Karpas-422 (cell line): ENCODE data around the gene ALOX15B. TPM values are rescaled to one million over a fixed set of nuclear protein-coding genes. Genes with fewer than 3 reads are reported as not detected.

Experiments used
- DNase-seq: peaks from one replicate; pipeline ENCODE4 v3.0.0-alpha.2; 2015
- H2AFZ ChIP-seq: fragments of 200-600 bp; sonication (generic); 2 replicates; pipeline ENCODE4 v1.6.1; 2014; ENCODE audit warnings: antibody characterized with exemption, low read length, mixed read lengths
- H3K27ac ChIP-seq: fragments of 200-600 bp; sonication (generic); 2 replicates; pipeline ENCODE4 v1.5.1; 2014; ENCODE audit warnings: mild to moderate bottlenecking, low read length, moderate library complexity
- H3K27me3 ChIP-seq: fragments of 200-600 bp; sonication (generic); 2 replicates; pipeline ENCODE4 v1.6.1; 2014; ENCODE audit warnings: low read length, mixed read lengths
- H3K36me3 ChIP-seq: fragments of 200-600 bp; sonication (generic); 2 replicates; pipeline ENCODE4 v1.6.1; 2014; ENCODE audit warnings: low read length, mixed read lengths; ENCODE audit not compliant: insufficient read depth
- H3K4me1 ChIP-seq: fragments of 200-600 bp; sonication (generic); 2 replicates; pipeline ENCODE4 v1.6.1; 2014; ENCODE audit warnings: mild to moderate bottlenecking, low read length, mixed read lengths
- H3K4me2 ChIP-seq: fragments of 200-600 bp; sonication (generic); 2 replicates; pipeline ENCODE4 v1.6.1; 2014; ENCODE audit warnings: low read length, low read depth, mild to moderate bottlenecking; ENCODE audit not compliant: poor library complexity, severe bottlenecking
- H3K4me3 ChIP-seq: fragments of 200-600 bp; sonication (generic); 2 replicates; pipeline ENCODE4 v1.5.1; 2014; ENCODE audit warnings: mild to moderate bottlenecking, antibody characterized with exemption, low read length, mixed read lengths
- H3K79me2 ChIP-seq: fragments of 200-600 bp; sonication (generic); 2 replicates; pipeline ENCODE4 v1.6.1; 2014; ENCODE audit warnings: mild to moderate bottlenecking, low read length, mixed read lengths
- H3K9ac ChIP-seq: fragments of 200-600 bp; sonication (generic); 2 replicates; pipeline ENCODE4 v1.6.0; 2014; ENCODE audit warnings: low read length
- H3K9me2 ChIP-seq: fragments of 200-600 bp; sonication (generic), shearing (Covaris generic); replicated peaks from 2 replicates; pipeline ENCODE4 v1.6.0; 2014; ENCODE audit warnings: mild to moderate bottlenecking, low read length, moderate library complexity; ENCODE audit not compliant: insufficient read depth
- H3K9me3 ChIP-seq: fragments of 300-700, 200-600 bp; sonication (generic); 2 replicates; pipeline ENCODE4 v1.6.1; 2014; ENCODE audit warnings: low read length, mixed read lengths
- H4K20me1 ChIP-seq: fragments of 200-600 bp; sonication (generic); 2 replicates; pipeline ENCODE4 v1.6.1; 2014; ENCODE audit warnings: mild to moderate bottlenecking, antibody characterized with exemption, low read length, low read depth; ENCODE audit not compliant: insufficient read depth
- total RNA-seq: library from RNA; depleted of rRNA; stranded (reverse); fragments of >200 nt; shearing (Covaris generic); gene quantifications from 2 replicates; pipeline ENCODE4 v1.2.3, GENCODE V29; 2014; ENCODE audit warnings: low replicate concordance

Gene ALOX15B
- total RNA-seq, 1 experiment from 2014 or later: not detected

DNA sequence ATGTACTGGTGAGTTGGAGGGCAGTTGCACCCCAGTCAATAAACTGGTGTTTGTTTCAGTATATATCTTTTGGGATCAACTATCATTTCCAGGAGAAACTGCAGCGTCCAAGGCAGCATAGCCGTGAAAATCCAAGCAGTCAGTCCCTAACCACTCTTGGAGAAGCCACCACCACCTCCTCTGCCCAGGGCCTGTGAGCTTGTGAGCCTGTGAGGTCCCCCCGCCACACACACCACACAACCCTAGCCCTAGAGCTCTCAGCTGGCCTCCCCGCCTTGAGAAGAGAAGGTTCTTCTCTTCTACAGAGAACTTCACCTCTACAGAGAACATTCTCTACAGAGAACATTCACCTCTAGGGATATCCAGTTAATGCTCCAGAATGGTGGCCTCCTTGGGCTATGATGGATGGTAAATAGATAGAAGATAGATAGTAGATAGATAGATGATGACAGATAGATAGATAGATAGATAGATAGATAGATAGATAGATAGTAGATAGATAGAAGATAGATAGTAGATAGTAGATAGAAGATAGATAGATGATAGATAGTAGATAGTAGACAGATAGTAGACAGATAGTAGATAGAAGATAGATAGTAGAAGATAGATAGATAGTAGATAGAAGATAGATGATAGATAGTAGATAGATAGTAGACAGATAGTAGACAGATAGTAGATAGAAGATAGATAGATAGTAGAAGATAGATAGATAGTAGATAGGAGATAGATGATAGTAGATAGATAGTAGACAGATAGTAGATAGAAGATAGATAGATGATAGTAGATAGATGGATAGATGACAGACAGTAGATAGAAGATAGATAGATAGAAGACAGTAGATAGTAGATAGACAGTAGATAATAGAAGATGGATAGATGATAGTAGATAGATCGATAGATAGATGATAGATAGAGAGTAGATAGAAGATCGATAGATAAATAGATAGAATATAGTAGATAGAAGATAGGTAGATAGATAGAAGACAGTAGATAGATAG lies 13.7 kb downstream of the ALOX15B start:
- H3K9me3 ChIP-seq: no peaks in the 10 kb centered on the region
- DNase-seq: no peak
- no peaks in the 10 kb centered on the region for H3K36me3 ChIP-seq
- no peaks in the 10 kb centered on the region for H3K79me2 ChIP-seq
- H4K20me1 ChIP-seq: 0 out of 2 replicates have a peak, but pooled peaks cover 6% of the 10 kb centered on the region
- H3K4me2 ChIP-seq: no peak overlapping the region
- no peaks in the 10 kb centered on the region for H3K27me3 ChIP-seq
- H3K4me3 ChIP-seq: no peak overlapping the region
- no peak overlapping the region for H3K9ac ChIP-seq
- no peak overlapping the region for H2AFZ ChIP-seq
- H3K27ac ChIP-seq: no peak overlapping the region
- no peaks in the 10 kb centered on the region for H3K9me2 ChIP-seq
- peaks cover 5% of the 10 kb centered on the region for H3K4me1 ChIP-seq

DNA sequence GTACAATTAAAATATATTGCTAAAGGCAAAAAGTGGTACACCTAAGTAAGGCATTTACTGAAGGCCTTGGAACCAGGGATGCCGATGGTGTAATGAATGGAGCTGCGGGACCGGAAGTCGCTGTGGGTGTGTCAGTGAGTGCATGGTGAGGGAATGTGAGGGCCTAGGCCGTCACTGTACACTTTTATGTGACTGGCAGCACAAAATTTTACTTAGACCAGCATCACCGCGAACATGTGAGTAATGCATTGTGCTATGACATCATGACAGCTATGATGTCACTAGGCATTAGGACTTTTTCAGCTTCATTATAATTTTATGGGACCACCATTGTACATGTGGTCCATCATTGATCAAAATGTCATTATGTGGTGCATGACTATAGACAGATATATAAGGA lies 14.7 kb downstream of the ALOX15B start:
- Histone ChIP-seq H3K4me2 (no peak overlapping the region), H3K27ac (no peak overlapping the region), H3K9ac (no peak overlapping the region), H4K20me1 (0 out of 2 replicates have a peak, but pooled peaks cover 6% of the 10 kb centered on the region), H3K4me1 (peaks cover 11% of the 10 kb centered on the region), H3K9me2 (no peaks in the 10 kb centered on the region), H3K79me2 (no peaks in the 10 kb centered on the region), H2AFZ (no peak overlapping the region), H3K36me3 (no peaks in the 10 kb centered on the region), H3K4me3 (no peak overlapping the region), H3K27me3 (no peaks in the 10 kb centered on the region), H3K9me3 (no peaks in the 10 kb centered on the region)
- DNase-seq: no peak

DNA sequence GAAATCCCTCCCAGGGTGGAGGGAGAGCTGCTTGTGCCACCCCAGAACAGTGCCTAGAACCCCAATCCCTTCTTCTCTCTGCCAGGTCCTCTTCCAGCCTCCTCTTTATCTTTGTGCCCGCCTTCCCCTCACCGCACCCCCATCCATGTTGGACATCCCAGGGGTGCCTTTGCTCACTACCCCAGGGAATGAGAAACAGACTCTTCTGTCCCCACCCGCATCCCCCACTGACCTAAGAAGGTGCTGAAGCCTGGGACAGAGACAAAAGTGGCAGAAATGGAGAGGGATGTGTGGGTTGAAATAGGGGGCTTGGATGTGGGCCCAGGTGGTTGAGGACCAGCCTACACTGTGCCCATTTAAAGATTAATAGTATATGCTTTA lies 17.0 kb downstream of the ALOX15B start:
- Histone ChIP-seq H3K27ac (no peak overlapping the region), H3K27me3 (no peaks in the 10 kb centered on the region), H3K36me3 (no peaks in the 10 kb centered on the region)

DNA sequence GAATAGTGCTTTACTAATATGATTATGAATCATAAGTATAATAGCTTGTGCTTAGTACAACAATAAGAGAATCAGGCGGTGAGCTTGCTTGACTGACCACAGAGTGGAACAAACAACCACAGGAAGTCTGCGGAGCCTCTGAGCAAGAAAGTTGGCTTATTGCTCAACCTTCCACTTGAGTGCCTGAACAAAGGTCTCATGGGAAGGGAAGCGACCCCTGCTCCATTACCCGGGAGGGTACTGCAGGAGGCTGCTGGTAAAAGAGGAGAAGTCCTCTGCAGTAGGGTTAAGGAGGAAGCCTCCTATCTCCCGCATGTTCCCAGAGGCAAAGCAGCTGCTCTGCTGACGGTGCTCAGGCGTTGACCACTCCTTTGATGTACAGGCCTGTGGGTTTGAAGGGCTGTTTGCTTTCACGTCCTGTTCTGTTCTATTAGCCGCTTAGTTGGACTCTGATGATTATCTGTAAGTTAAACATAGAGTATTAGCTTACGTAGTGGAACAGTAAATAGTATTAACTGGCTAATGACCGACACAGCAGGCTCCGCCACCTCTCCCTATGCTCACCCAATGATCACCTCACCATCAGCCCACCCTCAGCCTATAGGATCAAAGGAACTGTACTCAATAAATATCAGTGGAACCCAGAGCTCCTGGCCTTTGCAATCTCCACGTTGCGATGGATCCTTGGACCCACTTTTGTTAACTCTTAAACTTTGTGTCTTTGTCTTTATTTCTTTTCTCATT lies 17.5 kb downstream of the ALOX15B start:
- Histone ChIP-seq H3K9me3 (no peaks in the 10 kb centered on the region), H3K9me2 (no peaks in the 10 kb centered on the region), H2AFZ (no peak overlapping the region), H3K4me3 (no peak overlapping the region), H3K4me1 (peaks cover 22% of the 10 kb centered on the region), H3K79me2 (no peaks in the 10 kb centered on the region), H3K4me2 (no peak overlapping the region), H3K36me3 (no peaks in the 10 kb centered on the region), H3K27ac (no peak overlapping the region), H4K20me1 (0 out of 2 replicates have a peak, but pooled peaks cover 6% of the 10 kb centered on the region), H3K27me3 (no peaks in the 10 kb centered on the region), H3K9ac (no peak overlapping the region)
- no peak for DNase-seq

More for the DNA sequence above, 17.0 kb downstream of the ALOX15B start:
- Histone ChIP-seq H3K9ac (no peak overlapping the region), H3K9me2 (no peaks in the 10 kb centered on the region), H3K9me3 (no peaks in the 10 kb centered on the region), H3K4me1 (peaks cover 16% of the 10 kb centered on the region), H2AFZ (no peak overlapping the region), H4K20me1 (0 out of 2 replicates have a peak, but pooled peaks cover 6% of the 10 kb centered on the region), H3K4me3 (no peak overlapping the region), H3K4me2 (no peak overlapping the region), H3K79me2 (no peaks in the 10 kb centered on the region)
- DNase-seq: no peak

DNA sequence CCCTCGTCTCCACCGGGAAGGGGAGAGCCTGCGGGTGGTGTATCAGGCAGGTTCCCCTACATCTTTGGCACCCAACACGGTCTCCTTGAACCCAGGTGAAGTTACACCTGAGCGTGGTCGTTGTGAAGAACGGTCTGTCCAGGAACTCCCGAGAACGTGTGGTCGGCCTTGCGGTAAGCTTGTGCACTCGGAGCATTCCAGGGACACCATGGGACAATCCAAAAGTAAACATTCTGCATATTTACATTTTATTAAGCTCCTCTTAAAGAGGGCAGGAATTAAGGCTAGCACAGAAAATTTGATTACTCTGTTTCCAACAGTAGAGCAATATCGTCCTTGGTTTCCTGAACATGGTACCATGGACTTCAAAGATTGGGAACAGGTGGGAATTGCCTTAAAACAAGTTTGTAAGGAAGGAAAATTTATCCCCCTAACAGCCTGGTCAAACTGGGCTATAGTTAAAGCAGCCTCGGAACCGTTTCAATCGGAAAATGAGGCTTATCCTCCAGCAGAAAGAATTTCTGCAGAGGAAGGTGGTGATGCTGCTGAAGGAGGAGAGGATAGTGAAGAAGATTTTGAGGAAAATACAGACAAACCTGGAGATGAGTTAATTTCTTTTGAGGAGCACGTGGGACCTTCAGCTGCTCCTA lies 18.2 kb downstream of the ALOX15B start:
- peak overlapping the region; percentile 33 for H3K9ac ChIP-seq
- peak overlapping the region; percentile 90 for H2AFZ ChIP-seq
- no peak overlapping the region for H3K27ac ChIP-seq

DNA sequence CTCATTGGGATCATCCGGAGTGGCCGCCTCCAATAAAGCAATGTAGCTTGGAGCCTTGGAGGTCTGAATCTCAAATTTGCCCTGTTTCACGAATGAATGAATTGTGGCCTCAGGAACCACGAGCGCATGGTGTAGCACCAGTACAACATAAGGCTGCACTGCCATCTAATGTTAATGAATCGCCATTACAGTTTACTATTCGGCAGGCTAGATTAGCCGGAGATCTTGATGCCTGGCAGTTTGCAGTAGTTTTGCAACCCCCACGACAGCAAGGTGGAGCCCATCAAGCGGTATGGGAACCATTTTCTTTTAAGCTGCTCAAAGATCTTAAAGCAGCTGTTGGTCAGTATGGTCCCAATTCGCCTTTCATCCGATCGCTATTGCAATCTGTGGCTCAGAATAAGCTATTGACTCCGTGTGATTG lies 18.8 kb downstream of the ALOX15B start:
- Histone ChIP-seq H3K27me3 (no peaks in the 10 kb centered on the region), H3K4me2 (peak overlapping the region; percentile 39)

More for the DNA sequence above, 18.2 kb downstream of the ALOX15B start:
- 0 out of 2 replicates have a peak, but pooled peaks cover 6% of the 10 kb centered on the region for H4K20me1 ChIP-seq
- no peak for DNase-seq
- no peaks in the 10 kb centered on the region for H3K36me3 ChIP-seq
- H3K79me2 ChIP-seq: no peaks in the 10 kb centered on the region
- no peaks in the 10 kb centered on the region for H3K27me3 ChIP-seq
- H3K4me2 ChIP-seq: peak overlapping the region; percentile 39
- no peaks in the 10 kb centered on the region for H3K9me2 ChIP-seq
- peaks cover 27% of the 10 kb centered on the region for H3K4me1 ChIP-seq
- H3K4me3 ChIP-seq: no peak overlapping the region
- no peaks in the 10 kb centered on the region for H3K9me3 ChIP-seq

DNA sequence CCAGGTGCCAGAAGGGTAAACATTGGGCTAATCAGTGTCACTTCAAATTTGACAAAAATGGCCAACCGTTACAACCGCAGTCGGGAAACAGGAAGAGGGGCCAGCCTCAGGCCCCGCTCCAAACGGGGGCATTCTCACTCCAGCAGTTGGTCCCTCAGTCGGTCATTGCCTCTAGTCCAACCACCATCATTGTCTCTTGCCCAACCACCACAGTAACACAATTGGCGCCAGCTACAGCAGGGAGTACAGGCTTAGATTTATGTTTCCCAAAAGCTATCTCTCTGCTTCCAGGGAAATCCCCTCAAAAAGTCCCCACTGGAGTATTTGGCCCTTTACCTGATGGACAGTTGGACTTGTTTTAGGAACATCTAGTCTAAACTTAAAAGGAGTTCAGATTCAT lies 20.3 kb downstream of the ALOX15B start:
- DNase-seq: no peak
- no peaks in the 10 kb centered on the region for H3K27me3 ChIP-seq
- H3K4me1 ChIP-seq: peaks cover 34% of the 10 kb centered on the region
- no peak overlapping the region for H2AFZ ChIP-seq
- no peaks in the 10 kb centered on the region for H3K9me2 ChIP-seq
- H3K9me3 ChIP-seq: no peaks in the 10 kb centered on the region
- H3K4me3 ChIP-seq: no peak overlapping the region
- H4K20me1 ChIP-seq: no peaks in the 10 kb centered on the region
- H3K36me3 ChIP-seq: no peaks in the 10 kb centered on the region
- no peak overlapping the region for H3K27ac ChIP-seq
- H3K4me2 ChIP-seq: no peak overlapping the region
- no peaks in the 10 kb centered on the region for H3K79me2 ChIP-seq
- H3K9ac ChIP-seq: no peak overlapping the region

More for the DNA sequence above, 18.8 kb downstream of the ALOX15B start:
- 0 out of 2 replicates have a peak, but pooled peaks cover 6% of the 10 kb centered on the region for H4K20me1 ChIP-seq
- DNase-seq: peak; percentile 94
- peaks cover 29% of the 10 kb centered on the region for H3K4me1 ChIP-seq
- peak overlapping the region; percentile 33 for H3K9ac ChIP-seq
- H2AFZ ChIP-seq: peak overlapping the region; percentile 90
- no peak overlapping the region for H3K27ac ChIP-seq
- H3K79me2 ChIP-seq: no peaks in the 10 kb centered on the region
- H3K9me2 ChIP-seq: no peaks in the 10 kb centered on the region
- no peaks in the 10 kb centered on the region for H3K36me3 ChIP-seq
- no peak overlapping the region for H3K4me3 ChIP-seq
- no peaks in the 10 kb centered on the region for H3K9me3 ChIP-seq
